ENCODE measurements around the gene FPGS. TPM values are rescaled to one million over a fixed set of nuclear protein-coding genes. Genes with fewer than 3 reads are reported as not detected.
"Not testable (repeated sequence)": the region's sequence is repeated elsewhere in the genome, so short reads cannot be mapped to it uniquely, and the experiment has no call there.

FPGS gene
- total RNA-seq, 1 experiment from 2014 or later = 32.8 TPM

- DNase-seq (ENCODE audit: low spot score) = no peak
Observed at GRCh38 chr9:127771570-127772189, 31.0 kb upstream of the FPGS start.

- no peak for DNase-seq (ENCODE audit: low spot score)
Observed at GRCh38 chr9:127772603-127773002, 30.1 kb upstream of the FPGS start.

- no peak for DNase-seq (ENCODE audit: low spot score)
Observed at GRCh38 chr9:127773272-127773671, 29.4 kb upstream of the FPGS start.

- DNase-seq (ENCODE audit: low spot score) = no peak
Observed at GRCh38 chr9:127773981-127774380, 28.7 kb upstream of the FPGS start.

GRCh38 chr9:127776195-127776923 is 26.3 kb upstream of the FPGS start:
- DNase-seq (ENCODE audit: low spot score) = no peak

GRCh38 chr9:127776924-127777289 is 25.8 kb upstream of the FPGS start:
- no peak for DNase-seq (ENCODE audit: low spot score)

GRCh38 chr9:127777368-127777980 is 25.2 kb upstream of the FPGS start:
- DNase-seq (ENCODE audit: low spot score) = no peak

GRCh38 chr9:127778280-127779135 is 24.2 kb upstream of the FPGS start, which contains the start of gene SH2D3C:
TSS of gene SH2D3C (minus strand) at chr9:127778666. CDS start at chr9:127778627, 39 bp downstream.
- no peak for DNase-seq (ENCODE audit: low spot score)

- no peak for DNase-seq (ENCODE audit: low spot score)
Observed at GRCh38 chr9:127779136-127779981, 23.3 kb upstream of the FPGS start.

- DNase-seq (ENCODE audit: low spot score) = no peak
Observed at GRCh38 chr9:127780126-127780885, 22.4 kb upstream of the FPGS start.

GRCh38 chr9:127780909-127781308 is 21.8 kb upstream of the FPGS start:
- DNase-seq (ENCODE audit: low spot score) = not testable (repeated sequence)

- no peak for DNase-seq (ENCODE audit: low spot score)
Observed at GRCh38 chr9:127781806-127782205, 20.9 kb upstream of the FPGS start.

- DNase-seq (ENCODE audit: low spot score) = no peak
Observed at GRCh38 chr9:127783111-127784008, 19.3 kb upstream of the FPGS start.

- DNase-seq (ENCODE audit: low spot score) = peak; percentile 60
Observed at GRCh38 chr9:127785023-127785932, 17.4 kb upstream of the FPGS start.

- peak; percentile 76 for DNase-seq (ENCODE audit: low spot score)
Observed at GRCh38 chr9:127785933-127786772, 16.5 kb upstream of the FPGS start, which contains the start of gene CDK9. TSS of gene CDK9 (plus strand) at chr9:127786034. CDS start at chr9:127786149, 115 bp downstream.

GRCh38 chr9:127786773-127787104 is 15.9 kb upstream of the FPGS start:
- DNase-seq (ENCODE audit: low spot score) = no peak

- DNase-seq (ENCODE audit: low spot score) = no peak
Observed at GRCh38 chr9:127788337-127789011, 14.2 kb upstream of the FPGS start.

Data from H4 (cell line).